HG03139 (cell line): Measurements from ENCODE around the gene SNAP29.
"Not testable (repeated sequence)": the region's sequence is repeated elsewhere in the genome, so short reads cannot be mapped to it uniquely, and the experiment has no call there.

ENCODE experiments used
- ATAC-seq: cut with Tn5 transposase; IDR thresholded peaks from one replicate; pipeline ENCODE4 v1.9.1; 2021; ENCODE audit not compliant: unreplicated experiment

SNAP29 gene

DNA sequence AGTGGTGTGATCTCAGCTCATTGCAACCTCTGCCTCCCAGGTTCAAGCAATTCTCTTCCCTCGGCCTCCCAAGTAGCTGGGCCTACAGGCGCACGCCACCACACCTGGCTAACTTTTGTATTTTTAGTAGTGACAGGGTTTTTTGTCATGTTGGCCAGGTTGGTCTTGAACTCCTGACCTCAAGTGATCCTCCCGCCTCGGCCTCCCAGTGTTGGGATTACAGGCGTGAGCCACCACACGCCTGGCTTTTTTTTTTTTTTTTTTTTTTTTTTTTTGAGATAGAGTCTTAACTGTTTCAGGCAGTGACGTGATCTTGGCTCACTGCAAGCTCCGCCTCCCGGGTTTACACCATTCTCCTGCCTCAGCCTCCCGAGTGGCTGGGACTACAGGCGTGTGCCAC, 71.6 kb downstream of the SNAP29 start:
- not testable (repeated sequence) for ATAC-seq

DNA sequence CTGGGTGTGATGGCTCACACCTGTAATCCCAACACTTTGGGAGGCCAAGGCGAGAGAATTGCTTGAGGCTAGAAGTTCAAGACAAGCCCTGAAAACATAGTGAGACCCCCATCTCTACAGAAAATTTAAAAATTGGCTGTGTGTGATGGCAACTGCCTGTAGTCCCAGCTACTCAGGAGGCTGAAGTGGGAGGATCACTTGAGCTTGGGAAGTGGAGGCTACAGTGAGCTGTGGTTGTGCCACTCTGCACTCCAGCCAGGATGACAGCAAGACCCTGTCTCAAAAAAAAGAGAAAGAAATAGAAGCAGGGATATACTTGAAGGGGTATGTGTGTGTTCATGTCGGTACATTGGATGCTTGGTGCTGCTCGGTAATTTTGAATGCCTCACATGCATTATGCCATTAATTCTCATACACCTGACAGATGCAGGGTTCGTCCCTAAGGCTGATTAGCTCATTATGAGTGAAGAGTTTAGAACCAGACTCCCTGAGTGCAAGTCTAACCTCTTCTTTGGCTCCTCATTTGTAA, 72.4 kb downstream of the SNAP29 start:
- no peak for ATAC-seq

DNA sequence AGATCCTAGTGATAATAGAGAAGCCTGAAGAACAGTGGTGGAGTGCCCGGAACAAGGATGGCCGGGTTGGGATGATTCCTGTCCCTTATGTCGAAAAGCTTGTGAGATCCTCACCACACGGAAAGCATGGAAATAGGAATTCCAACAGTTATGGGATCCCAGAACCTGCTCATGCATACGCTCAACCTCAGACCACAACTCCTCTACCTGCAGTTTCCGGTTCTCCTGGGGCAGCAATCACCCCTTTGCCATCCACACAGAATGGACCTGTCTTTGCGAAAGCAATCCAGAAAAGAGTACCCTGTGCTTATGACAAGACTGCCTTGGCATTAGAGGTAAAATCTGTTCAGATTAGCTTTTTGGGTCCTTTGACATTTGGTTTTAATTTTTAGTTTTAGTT, 75.1 kb downstream of the SNAP29 start:
- ATAC-seq, result no peak

DNA sequence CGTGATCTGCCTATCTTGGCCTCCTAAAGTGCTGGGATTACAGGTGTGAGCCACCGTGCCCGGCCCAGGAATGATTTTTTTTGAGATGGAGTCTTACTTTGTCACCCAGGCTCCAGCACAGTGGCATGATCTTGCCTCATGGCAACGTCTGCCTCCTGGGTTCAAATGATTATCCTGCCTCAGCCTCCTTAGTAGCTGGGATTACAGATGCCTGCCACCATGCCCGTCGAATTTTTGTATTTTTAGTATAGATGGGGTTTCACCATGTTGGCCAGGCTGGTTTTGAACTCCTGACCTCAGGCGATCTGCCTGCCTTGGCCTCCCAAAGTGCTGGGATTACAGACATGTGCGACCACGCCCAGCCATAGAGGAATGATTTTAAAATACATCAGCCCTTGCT, 76.2 kb downstream of the SNAP29 start:
- ATAC-seq, result not testable (repeated sequence)

DNA sequence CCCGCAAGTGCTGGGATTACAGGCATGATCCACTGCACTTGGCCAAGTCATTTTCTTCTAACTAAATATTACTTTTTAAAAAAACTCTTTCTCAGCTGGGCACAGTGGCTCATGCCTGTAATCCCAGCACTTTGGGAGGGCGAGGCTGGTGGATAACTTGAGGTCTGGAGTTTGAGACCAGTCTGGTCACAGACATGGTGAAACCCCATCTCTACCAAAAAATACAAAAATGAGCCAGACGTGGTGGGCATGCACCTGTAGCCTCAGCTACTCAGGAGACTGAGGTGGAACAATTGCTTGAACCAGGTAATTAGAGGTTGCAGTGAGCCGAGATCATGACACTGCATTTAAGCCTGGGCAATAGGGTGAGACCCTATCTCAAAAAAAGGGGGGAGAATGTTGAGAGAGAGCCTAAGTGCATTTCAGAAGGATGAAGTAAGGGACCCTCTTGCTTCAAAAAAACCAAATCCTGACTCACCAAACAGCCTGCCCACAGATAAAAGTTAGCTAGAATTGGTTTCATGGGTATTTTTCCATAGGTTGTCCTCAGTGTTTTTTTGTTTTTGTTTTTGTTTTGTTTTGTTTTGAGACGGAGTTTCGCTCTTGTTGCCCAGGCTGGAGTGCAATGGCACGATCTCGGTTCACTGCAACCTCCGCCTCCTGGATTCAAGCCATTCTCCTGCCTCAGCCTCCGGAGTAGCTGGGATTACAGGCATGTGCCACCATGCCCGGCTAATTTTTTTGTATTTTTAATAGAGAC, 77.2 kb downstream of the SNAP29 start:
- not testable (repeated sequence) for ATAC-seq

DNA sequence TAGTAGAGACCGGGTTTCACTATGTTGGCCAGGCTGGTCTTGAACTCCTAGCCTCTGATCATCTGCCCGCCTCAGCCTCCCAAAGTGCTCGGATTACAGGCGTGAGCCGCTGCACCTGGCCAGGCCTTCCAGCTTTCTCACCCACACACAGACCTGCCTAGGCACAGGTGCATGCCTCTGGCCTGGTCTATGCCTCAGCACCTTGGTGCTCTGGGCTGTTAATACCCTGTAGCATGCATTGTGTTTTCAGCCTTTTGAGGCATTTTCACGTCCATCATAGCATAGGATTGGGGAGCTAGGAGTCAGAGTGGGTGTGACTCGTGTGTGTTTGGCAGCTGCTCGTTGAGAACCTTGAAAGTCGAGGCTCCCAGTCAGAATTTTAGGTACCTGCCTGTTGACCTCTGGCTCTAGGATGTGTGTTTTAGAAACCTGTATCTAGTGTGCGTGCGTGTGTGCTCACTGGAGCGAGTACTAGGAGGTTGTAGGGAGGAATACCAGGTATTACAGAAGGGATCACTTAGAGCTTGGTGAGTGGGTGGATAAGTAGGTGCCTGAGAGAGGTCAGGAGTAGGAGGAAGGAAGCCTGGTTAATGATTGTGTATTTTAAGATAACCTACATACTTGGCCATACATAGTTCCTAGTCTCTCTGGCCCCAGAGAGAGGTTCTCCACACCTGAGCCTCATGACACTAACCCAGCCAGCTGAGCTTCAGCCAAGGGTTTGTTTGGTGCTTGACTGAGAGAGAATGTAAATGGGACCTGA, 78.4 kb downstream of the SNAP29 start:
- no peak for ATAC-seq

DNA sequence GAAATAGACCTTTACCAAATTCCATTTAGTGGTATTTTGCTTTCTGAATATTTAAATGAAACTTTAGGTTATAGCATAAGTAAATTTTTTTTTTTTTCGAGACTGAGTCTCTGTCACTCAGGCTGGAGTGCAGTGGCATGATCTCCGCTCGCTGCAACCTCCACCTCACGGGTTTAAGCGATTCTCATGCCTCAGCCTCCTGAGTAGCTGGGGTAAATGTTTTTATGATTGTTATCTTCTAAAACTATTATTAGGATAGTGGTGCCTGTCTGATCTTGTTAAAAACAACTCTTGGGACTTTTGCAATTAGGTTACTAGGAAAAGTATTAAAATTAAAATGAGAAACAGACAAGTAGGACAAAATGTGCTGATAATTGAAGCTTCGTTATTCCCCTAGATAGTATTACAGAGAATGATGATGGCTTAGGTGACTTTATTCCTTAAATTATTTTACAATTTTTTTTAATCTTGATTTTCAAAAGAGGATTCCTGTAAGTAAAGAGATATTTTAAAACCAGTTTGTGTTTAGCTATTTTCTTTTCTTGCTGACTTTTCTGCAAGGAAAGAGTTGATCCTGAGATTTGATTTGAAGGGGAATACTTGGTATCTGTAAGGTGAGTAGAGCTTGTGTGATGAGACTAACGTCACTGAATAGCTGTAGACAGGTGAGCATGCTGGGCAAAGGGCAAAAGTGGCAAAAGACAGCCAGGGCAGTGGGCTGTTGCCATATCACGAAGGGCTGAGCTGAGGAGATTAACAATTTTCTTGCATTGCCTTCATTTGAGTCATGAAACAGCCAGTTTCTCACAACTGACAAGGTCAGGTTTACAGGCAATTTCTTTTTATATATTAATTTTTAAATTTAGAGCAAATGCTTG, 79.2 kb downstream of the SNAP29 start:
- ATAC-seq, result no peak

DNA sequence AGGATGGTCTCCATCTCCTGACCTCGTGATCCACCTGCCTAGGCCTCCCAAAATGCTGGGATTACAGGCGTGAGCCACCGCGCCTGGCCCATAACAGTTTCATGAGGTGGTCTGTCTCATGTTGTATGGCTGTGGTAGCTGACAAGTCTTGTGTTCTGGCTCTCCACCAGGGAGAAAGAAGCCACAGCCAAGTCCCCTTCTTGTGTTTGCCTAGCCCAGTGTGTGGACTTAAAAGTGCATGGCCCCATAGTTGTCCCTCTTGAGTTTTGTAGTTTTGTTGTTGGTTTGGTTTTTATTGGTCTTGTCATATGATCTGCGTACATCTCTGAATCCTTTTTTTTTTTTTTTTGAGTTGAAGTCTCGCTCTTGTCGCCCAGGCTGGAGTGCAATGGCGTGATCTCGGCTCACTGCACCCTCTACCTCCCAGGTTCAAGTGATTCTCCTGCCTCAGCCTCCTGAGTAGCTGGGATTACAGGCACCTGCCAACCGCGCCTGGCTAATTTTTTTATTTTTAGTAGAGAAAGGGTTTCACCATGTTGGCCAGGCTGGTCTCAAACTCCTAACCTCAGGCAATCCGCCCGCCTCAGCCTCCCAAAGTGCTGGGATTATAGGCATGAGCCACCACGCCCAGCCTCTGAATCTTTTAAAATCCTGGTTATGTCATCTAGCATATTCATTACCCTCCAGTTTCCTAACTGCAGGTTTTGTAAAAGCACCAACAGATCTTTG, 80.8 kb downstream of the SNAP29 start:
- not testable (repeated sequence) for ATAC-seq

DNA sequence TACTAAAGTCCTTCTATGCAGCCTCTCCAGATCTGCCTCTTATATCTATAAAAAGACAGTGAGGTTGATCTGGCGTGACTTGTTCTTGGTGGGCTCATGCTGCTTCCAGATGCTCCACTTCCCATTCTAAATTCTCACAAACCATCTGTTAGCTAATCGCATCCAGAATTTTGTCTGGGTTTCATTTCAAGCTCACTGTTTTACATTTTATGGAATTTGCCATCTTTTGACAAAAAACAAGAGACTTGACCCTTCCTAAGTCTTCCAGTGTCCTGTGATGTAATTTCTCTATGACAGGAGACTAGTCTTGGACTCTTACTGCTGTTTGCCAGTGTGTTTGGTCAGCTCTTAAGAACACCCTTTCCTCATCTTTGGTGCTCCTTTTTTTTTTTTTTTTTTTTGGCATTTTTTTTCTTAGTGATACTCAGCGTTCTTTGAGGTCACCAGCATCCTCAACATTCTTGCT, 81.4 kb downstream of the SNAP29 start:
- ATAC-seq, result no peak
